Activated T-helper 1 cell treated with anti-CD3 and anti-CD28 coated beads, Interleukin-2, amount 50 U/mL, for 16 hours (primary cell): ENCODE data around the gene GPR35.
"Not testable (repeated sequence)": the region's sequence is repeated elsewhere in the genome, so short reads cannot be mapped to it uniquely, and the experiment has no call there.

ENCODE experiments used
- DNase-seq, 2 donors: peaks; one replicate each; pipeline ENCODE4 v3.0.0-alpha.2; 2020; ENCODE audit warnings: low read depth in 1 of 2, low spot score in 1 of 2

The GPR35 gene

GRCh38 chr2:240602266-240603050 lies 22.8 kb upstream of the GPR35 start:
- no peak for DNase-seq

DNA sequence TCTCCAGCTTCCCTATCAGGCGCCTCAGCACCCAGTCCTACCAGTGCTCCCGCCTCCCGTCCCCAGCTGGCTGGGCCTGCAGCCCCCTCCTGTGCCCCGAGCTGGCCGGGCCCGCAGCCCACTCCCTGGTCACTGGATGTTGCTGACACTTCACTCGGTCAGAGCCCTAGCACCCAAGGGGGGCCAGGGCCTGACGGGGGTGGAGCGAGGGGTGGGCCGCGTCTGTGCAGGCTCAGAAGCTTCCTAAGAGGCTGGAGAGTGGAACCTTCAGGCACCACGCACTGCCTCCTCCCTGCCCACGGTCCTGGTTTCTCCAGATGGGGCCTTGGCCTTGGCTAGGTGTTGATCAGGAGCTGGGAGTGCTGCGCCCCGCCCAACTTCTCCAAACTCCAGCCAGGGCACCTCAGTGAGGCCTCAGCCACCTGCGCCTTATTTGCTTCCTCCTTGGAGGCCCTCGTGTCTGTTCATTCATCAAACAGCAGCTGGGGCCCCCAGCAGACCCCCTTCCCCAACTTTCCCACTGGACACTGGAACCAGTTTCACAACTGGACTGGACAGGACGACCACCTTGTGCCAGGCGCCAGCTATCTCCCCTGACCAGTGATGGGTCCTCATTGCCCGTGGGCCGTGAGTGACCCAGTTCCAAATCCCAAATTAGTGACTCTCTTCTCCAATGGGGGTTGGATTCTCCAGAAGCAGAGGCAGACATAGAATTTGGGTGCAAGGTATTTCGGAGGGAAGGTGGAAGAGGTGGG lies 22.0 kb upstream of the GPR35 start:
- no peak for DNase-seq

DNA sequence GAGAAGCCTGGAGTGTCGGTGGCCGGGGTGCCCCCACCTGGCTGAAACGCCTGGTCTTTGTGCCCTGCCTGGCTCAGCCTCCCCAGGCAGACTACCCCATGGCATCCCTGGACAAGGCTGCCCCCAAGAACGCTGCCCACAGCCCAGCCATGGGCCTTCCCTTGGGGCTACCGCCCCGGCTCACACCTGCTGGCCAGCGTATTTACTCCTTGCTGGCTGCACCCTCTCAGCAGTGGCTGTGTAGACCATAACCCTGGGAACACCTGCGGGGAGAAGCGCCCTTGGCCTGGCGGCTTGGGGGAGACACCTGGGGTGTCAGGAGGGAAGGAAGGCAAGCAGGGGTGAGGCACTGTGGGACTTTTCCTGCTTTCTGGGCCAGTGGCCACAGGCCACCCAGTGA lies 21.4 kb upstream of the GPR35 start:
- DNase-seq = no peak

DNA sequence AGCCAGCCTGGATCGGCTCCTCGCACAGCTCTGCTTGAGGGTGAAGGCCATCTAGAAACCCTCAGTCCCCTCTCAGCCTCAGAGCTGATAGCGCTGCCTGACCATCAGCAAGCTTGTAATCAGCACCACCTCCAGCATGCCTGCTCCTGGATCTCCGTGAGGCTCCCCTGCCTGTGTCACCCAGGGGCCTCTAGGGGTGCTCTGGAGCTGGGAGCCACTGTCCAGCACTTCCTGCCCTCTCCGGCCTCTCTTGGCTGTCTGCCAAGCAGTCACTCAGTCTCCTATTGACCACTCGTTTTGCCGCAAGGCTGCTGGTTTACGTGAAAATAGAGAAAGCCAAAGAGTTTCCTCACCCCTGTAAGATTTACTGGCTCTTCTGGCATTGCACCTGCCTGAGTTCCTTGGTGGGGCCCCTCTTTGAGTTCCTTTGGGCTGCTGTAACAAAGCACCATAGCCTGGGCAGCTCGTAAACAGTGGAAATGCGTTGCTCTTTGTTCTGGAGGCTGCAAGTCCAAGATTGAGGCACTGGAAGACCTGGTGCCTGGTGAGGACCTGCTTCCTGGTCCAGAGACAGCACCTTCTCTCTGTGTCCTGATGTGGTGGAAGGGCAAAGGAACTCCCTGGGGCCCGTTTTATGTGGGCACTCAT lies 20.9 kb upstream of the GPR35 start:
- DNase-seq = no peak

GRCh38 chr2:240604939-240605716 lies 20.2 kb upstream of the GPR35 start:
- no peak for DNase-seq

- DNase-seq = no peak
These were observed 19.2 kb upstream of the GPR35 start for GRCh38 chr2:240605867-240606743.

DNA sequence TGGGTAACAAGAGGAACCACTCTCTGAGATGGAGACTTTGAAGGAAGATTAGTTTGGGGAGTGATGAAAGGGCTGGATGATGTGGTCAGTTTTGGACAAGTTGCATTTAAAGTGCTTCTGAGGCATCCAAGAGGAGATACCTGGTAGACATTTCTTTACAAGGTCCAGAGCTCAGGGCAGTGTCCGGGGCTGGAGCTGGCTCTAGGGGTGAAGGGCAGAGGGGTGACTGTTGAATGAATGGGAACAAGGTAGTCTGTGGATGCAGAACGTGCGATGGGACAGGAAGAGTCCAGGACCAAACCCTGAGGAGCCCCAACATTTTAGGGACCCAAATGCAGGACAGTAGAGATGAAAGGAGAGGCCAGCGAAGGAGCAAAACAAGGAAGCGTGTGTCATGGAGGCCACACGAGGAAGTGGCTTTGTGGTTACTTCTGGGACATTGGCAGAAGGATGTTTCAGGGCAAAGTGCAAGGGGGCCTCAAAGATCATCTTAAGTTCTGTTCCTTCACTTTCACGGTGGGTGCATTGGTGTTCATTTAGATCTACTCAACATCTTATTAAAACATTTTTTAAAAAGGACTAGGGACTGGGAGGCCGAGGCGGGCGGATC lies 13.6 kb upstream of the GPR35 start:
- DNase-seq = no peak

DNA sequence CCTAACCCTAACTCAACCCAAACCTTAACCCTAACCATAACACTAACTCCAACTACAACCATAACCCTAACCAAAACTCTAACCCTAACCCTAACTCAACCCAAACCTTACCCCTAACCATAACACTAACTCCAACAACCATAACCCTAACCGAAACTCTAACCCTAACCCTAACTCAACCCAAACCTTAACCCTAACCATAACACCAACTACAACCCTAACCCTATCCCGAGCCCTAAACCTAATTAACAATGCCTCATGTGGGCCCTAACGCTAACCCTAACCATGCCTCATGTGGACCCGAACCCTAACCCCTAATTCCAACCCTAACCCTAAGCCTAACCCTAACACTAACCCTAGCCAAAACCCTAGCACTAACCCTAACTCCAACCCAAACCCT lies 11.5 kb upstream of the GPR35 start:
- DNase-seq = no peak

- DNase-seq = no peak
These were observed 10.9 kb upstream of the GPR35 start for GRCh38 chr2:240614391-240614790.

DNA sequence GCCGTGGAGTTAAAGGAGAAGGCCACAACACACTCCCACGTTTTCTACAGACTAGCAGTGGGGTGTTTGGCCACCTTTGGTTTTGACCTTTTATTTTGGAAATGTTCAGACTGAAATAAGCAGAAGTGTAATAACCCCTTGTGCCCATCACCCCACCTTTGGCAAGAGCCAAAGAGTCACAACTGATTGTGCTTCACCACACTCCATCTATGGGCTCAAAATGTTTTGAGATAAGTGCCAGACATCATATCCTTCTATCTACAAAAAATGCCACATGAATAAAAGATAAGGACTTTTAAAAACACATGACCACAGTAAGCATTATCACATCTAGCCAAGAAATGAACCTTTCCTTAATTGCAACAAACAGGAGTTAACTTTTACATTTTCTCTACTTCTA lies 9.9 kb upstream of the GPR35 start:
- no peak for DNase-seq

- DNase-seq = no peak
These were observed 9.3 kb upstream of the GPR35 start for GRCh38 chr2:240615820-240616547.

DNA sequence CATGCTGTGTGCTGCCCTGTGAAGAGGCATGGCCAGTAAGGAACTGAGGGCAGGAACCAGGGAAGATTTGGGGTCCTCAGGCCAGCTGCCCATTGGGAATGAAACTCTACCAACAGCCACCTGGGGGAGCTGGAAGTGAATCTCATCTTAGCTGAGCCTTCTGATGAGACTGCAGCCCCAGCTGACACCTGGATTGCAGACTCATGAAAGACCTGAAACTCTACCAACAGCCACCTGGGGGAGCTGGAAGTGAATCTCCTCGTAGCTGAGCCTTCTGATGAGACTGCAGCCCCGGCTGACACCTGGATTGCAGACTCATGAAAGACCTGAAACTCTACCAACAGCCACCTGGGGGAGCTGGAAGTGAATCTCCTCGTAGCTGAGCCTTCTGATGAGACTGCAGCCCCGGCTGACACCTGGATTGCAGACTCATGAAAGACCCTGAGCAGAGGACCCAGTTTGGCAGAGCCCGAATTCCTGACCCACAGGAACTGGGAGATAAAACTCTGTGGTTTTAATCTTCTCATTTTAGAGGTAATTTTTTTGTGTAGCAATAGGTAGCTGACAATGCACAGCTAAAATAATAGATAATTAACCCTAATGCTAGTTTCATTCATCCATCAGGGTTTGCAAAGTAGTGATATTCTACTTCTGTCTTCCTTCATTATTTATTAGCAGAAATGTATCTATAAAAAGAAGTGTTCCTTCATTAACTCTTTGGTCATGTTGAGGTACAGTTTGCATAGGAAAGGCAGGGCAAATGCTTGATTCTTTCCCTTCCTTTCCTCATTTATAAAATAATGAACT lies 8.2 kb upstream of the GPR35 start:
- not testable (repeated sequence) for DNase-seq

DNA sequence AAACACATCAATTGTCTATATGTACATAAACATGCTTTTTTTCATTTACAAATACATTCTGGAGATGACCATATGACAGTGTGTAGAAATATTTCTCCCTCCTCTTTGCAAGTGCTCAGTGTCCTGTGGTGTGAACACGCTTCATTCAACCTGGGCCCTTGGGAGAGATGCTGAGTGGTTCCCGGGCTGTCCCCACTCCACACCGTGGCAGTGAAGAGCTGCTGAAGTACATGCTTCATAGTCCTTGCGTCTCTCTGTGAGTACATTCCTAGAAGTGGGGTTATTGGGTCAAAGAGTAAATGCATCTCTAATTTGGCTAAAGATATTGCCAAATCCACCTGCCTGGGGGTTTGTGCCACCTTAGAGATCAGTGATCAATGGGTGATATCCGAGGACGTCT lies 6.5 kb upstream of the GPR35 start:
- no peak for DNase-seq

DNA sequence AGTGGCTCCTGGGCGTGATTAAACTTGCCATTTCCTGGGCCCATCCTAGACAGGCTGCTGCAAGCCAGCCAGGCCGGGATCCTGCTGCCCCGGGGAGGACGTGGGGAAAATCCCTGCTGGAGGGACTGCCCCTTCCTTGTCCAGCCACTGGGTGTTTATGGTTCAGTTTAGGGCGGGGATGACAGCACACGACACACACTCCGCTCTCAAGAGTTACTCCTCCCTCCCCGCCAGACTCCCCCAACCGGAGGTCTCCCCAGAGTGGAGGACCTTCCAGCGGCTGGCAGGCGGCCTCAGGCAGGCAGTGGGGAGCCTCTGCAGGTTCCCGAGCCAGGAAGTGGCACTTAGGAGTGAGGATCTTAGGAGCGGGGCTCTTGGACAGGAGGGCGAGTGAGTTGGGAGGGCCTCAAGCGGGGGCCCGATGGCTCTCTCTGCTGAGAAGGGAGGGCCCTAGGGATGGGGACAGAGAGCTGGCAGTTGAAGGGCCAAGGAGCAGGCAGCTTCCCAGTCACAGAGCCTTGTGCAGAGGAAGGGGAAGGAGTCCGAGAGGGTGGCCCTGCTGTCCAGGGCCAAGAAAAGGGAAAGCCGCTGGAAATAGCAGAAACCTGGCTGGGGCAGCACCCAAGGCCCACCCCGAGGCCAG lies 5.7 kb upstream of the GPR35 start:
- no peak for DNase-seq

DNA sequence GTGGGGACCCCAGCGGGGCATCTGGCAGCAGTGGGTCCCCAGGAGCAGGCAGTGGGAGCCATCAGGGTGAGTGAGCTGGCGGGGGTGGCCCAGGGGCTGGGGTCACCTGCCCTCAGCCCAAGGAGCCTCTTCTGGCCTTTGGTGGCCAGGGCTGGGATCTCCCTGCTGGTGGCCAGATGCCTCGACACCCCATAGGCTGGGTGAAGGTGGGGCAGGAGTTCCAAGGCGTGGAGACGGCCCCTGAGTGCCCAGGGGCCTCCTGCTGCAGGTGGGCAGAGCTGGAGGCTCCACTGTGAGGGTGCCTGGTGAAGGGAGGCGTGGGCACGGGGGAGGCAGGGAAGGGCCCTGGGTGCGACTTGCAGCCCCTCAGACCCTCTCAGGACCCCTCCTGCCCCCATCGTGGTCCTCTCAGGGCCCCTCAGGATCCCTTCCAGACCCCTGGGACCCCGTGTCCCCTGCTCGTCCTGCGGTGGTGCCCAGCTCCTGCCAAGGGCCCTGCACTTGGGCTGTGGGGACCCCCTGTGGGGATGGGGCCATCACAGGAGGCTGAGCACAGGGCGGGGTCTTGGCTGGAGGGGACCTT lies 5.0 kb upstream of the GPR35 start:
- no peak for DNase-seq

DNA sequence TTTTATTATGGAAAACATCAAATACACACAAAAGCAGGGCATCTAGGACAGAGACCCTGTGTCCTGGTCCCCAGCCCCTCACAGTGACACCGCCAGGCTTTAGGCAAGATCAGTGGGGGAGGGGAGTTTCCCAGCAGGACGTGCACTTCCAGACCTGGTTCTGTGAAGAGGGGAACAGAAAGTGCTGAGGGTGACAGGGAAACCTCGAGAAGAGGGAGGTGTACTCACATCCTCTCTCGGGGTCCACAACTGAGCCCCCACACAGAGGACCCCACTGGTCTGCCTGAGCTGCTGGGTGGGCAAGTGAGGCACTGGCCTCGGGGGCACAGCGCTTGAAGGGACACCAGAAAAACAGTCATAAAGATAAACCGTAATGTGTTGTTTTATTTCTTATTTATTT lies 4.4 kb upstream of the GPR35 start:
- no peak for DNase-seq

DNA sequence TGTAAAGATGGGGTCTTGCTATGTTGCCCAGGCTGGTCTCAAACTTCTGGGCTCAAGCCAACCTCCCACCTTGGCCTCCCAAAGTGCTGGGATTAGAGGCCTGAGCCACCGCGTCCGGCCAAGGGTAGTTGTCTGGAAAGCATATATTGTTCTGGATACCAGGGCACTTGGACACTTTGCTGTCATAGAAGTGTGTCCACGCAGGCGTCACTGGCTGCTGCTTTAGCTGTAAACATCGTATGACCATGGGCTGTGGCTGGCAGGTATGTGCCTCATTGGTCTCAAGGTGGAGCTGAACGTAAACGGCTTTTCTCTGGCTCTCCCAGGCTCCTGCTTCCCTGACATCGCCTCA lies 3.2 kb upstream of the GPR35 start:
- no peak for DNase-seq
